ENCODE results near the gene UTP15. TPM values are rescaled to one million over a fixed set of nuclear protein-coding genes. Genes with fewer than 3 reads are reported as not detected.

Gene UTP15
- total RNA-seq, 1 donor from 2014 or later, result 16.7 TPM

DNA sequence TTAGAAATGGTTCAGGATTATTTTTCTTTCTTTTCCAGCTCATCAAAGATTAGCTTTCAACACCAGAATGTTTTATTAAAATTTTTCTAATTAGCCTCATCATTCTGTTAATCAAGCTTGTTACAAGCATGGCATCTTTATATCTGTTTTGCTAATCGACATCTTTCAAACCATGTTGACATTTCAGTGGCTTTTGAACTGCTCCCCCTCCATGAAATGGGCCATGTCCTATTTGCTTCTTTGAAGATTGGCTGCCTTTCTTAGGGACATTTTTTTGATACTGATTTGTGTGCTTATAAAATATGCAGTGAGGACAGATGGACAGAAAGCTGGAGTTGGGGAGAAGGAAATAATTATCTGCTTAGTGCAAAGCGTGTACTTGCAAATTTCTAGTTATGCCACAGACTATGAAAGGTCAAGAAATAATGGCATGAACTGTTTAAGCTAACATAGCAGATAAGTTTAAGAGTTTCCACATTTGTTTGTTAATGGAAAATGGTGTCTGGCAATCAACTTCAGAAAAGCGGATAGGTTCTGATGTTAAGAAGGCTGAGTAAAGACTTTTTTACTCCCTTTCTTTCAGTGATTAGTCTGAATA, 39.8 kb upstream of the UTP15 start:
- TF ChIP-seq, protein P1, sequence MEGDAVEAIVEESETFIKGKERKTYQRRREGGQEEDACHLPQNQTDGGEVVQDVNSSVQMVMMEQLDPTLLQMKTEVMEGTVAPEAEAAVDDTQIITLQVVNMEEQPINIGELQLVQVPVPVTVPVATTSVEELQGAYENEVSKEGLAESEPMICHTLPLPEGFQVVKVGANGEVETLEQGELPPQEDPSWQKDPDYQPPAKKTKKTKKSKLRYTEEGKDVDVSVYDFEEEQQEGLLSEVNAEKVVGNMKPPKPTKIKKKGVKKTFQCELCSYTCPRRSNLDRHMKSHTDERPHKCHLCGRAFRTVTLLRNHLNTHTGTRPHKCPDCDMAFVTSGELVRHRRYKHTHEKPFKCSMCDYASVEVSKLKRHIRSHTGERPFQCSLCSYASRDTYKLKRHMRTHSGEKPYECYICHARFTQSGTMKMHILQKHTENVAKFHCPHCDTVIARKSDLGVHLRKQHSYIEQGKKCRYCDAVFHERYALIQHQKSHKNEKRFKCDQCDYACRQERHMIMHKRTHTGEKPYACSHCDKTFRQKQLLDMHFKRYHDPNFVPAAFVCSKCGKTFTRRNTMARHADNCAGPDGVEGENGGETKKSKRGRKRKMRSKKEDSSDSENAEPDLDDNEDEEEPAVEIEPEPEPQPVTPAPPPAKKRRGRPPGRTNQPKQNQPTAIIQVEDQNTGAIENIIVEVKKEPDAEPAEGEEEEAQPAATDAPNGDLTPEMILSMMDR (IDR thresholded peaks at IDR 0.05), result no peak
- Mint-ChIP-seq H3K27ac (ENCODE audit: unreplicated experiment) (no peak overlapping the region), H3K4me3 (ENCODE audit: unreplicated experiment) (no peak overlapping the region), H3K27me3 (ENCODE audit: low read depth) (no peaks in the 10 kb centered on the region), H3K9me3 (ENCODE audit: low read depth) (no peaks in the 10 kb centered on the region), H3K4me1 (ENCODE audit: low read depth) (peaks cover 28% of the 10 kb centered on the region), H3K36me3 (ENCODE audit: low read depth) (no peaks in the 10 kb centered on the region)
- DNase-seq (ENCODE audit: low spot score), result no peak

DNA sequence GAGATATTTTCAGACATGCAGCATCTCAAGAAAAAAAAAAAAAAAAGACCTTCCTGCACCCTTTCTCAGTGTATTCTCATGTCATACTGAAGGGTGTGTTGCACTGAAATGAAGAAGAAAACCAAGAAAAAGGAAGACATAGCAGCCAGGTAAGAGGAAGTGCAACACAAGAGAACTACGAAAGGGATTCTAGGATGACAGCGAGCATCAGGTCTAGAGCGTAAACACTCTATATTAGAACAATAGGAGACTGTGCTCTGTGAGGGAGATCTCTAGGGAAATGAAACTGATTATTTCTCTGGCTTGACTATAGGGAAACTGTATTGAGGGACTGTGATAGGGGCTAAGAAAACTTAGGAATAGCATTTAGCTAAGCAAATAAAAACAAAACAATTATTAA, 37.3 kb upstream of the UTP15 start:
- Mint-ChIP-seq H3K4me1 (ENCODE audit: low read depth) (peaks cover 28% of the 10 kb centered on the region), H3K27me3 (ENCODE audit: low read depth) (no peaks in the 10 kb centered on the region), H3K9me3 (ENCODE audit: low read depth) (no peaks in the 10 kb centered on the region), H3K27ac (ENCODE audit: unreplicated experiment) (no peak overlapping the region), H3K4me3 (ENCODE audit: unreplicated experiment) (no peak overlapping the region), H3K36me3 (ENCODE audit: low read depth) (no peaks in the 10 kb centered on the region)
- TF ChIP-seq, protein P1 (IDR thresholded peaks at IDR 0.05), result no peak
- no peak for DNase-seq (ENCODE audit: low spot score)

DNA sequence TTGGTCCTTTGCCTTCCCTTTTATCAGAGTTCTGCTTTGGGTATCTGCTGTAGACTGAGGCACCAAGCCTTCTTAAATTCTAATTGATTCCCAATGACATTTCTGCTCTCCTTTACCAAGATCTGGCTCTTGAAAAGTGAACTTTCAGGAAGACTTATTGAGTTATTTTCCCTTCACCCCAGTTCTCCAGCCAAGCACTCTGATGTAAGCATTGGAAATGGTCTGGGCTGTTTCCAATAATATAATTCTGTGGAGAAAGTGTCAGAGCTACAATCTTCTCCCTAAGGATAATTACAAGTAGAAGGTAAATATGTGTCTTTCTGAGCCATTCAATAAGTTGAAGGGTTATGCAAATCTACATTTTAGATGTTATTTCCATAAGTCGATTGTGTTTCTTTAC, 36.5 kb upstream of the UTP15 start:
- H3K27me3 Mint-ChIP-seq (ENCODE audit: low read depth), result no peaks in the 10 kb centered on the region
- peaks cover 6% of the 10 kb centered on the region for H3K9me3 Mint-ChIP-seq (ENCODE audit: low read depth)
- TF ChIP-seq, protein P1 (IDR thresholded peaks at IDR 0.05), result no peak
- no peak overlapping the region for H3K27ac Mint-ChIP-seq (ENCODE audit: unreplicated experiment)
- H3K4me1 Mint-ChIP-seq (ENCODE audit: low read depth), result peaks cover 21% of the 10 kb centered on the region
- H3K4me3 Mint-ChIP-seq (ENCODE audit: unreplicated experiment), result no peak overlapping the region
- H3K36me3 Mint-ChIP-seq (ENCODE audit: low read depth), result peaks cover under 1% of the 10 kb centered on the region
- no peak for DNase-seq (ENCODE audit: low spot score)

DNA sequence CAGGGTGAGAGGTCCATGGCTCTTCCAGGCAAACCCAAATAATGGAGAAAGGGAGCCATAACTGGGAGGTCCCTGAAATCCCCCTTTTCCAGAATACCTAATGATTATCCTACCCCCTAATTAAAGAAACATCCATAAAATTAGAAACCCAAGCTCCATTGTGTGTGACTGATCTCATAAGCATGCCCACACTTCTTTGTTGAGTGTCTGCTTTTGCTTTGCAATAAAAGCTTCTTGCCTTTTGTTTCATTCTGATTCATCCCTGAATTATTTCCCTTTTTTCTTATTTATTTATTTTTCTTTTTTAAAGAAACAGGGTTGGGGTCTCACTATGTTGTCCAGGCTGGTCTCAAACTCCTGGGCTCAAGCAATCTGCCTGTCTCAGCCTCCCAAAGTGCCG, 34.2 kb upstream of the UTP15 start:
- H3K27ac Mint-ChIP-seq (ENCODE audit: unreplicated experiment), result no peak overlapping the region
- TF ChIP-seq, protein P1 (IDR thresholded peaks at IDR 0.05), result no peak
- peaks cover 5% of the 10 kb centered on the region for H3K4me1 Mint-ChIP-seq (ENCODE audit: low read depth)
- no peaks in the 10 kb centered on the region for H3K27me3 Mint-ChIP-seq (ENCODE audit: low read depth)
- H3K36me3 Mint-ChIP-seq (ENCODE audit: low read depth), result peaks cover 6% of the 10 kb centered on the region
- H3K9me3 Mint-ChIP-seq (ENCODE audit: low read depth), result peaks cover 13% of the 10 kb centered on the region
- H3K4me3 Mint-ChIP-seq (ENCODE audit: unreplicated experiment), result no peak overlapping the region
- DNase-seq (ENCODE audit: low spot score), result no peak

DNA sequence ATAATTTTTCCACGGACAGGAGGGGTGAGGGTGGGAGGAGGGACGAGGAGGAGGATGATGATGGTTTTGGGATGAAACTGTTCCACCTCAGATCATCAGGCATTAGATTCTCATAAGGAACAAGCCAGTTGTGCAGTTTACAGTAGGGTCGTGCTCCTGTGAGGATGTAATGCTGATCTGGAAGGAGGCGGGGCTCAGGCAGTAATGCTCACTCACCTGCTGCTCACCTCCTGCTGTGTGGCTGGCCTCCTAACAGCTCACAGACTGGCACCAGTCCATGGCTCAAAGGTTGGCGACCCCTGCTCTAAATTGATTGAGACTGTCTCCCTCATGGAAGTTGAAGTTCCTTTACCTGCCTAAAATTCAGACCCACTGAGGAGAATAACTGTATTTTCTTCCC, 33.3 kb upstream of the UTP15 start:
- Mint-ChIP-seq H3K4me3 (ENCODE audit: unreplicated experiment) (no peak overlapping the region), H3K27me3 (ENCODE audit: low read depth) (no peaks in the 10 kb centered on the region), H3K9me3 (ENCODE audit: low read depth) (peaks cover 13% of the 10 kb centered on the region), H3K27ac (ENCODE audit: unreplicated experiment) (no peak overlapping the region), H3K4me1 (ENCODE audit: low read depth) (peaks cover 9% of the 10 kb centered on the region), H3K36me3 (ENCODE audit: low read depth) (peaks cover 6% of the 10 kb centered on the region)
- TF ChIP-seq, protein P1 (IDR thresholded peaks at IDR 0.05), result no peak
- DNase-seq (ENCODE audit: low spot score), result no peak

Measured in chondrocyte (in vitro differentiated cells).